ENCODE results near the gene CTNNBL1.

CTNNBL1 gene

DNA sequence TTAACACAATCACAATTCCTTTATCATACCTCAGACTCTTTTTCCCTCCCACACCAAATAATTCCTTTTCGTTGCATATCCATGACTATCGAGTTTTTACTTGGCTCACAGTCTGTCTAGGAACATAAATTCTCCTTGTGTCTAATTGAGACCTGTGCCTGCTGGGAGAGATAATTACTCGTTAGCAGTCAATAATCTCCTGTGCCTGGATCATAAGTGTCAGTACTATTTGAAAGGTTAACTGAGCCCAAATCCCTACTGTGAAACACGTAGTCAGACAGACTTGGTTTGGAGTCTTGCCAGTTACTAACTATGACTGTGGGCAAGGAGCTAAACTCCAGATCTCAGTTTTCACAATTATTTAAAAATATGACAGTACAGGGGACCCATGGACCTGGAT, 5.7 kb upstream of the CTNNBL1 start:
- no peak for DNase-seq (ENCODE audit: low spot score)
- in situ Hi-C loops (cut with MboI; ENCODE audit: low sequenced_read_pairs, unreplicated experiment) = no loop called here
- TF ChIP-seq, protein P1, sequence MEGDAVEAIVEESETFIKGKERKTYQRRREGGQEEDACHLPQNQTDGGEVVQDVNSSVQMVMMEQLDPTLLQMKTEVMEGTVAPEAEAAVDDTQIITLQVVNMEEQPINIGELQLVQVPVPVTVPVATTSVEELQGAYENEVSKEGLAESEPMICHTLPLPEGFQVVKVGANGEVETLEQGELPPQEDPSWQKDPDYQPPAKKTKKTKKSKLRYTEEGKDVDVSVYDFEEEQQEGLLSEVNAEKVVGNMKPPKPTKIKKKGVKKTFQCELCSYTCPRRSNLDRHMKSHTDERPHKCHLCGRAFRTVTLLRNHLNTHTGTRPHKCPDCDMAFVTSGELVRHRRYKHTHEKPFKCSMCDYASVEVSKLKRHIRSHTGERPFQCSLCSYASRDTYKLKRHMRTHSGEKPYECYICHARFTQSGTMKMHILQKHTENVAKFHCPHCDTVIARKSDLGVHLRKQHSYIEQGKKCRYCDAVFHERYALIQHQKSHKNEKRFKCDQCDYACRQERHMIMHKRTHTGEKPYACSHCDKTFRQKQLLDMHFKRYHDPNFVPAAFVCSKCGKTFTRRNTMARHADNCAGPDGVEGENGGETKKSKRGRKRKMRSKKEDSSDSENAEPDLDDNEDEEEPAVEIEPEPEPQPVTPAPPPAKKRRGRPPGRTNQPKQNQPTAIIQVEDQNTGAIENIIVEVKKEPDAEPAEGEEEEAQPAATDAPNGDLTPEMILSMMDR (IDR thresholded peaks at IDR 0.05; ENCODE audit: borderline replicate concordance, control extremely low read depth, extremely low read depth, insufficient read depth, missing control alignments) = no peak

- in situ Hi-C loops (cut with MboI; ENCODE audit: low sequenced_read_pairs, unreplicated experiment) = no loop called here
- DNase-seq (ENCODE audit: low spot score) = no peak
- TF ChIP-seq, protein P1 (IDR thresholded peaks at IDR 0.05; ENCODE audit: borderline replicate concordance, control extremely low read depth, extremely low read depth, insufficient read depth, missing control alignments) = no peak
These were observed 3.0 kb upstream of the CTNNBL1 start for GRCh38 chr20:37690626-37691369.

DNA sequence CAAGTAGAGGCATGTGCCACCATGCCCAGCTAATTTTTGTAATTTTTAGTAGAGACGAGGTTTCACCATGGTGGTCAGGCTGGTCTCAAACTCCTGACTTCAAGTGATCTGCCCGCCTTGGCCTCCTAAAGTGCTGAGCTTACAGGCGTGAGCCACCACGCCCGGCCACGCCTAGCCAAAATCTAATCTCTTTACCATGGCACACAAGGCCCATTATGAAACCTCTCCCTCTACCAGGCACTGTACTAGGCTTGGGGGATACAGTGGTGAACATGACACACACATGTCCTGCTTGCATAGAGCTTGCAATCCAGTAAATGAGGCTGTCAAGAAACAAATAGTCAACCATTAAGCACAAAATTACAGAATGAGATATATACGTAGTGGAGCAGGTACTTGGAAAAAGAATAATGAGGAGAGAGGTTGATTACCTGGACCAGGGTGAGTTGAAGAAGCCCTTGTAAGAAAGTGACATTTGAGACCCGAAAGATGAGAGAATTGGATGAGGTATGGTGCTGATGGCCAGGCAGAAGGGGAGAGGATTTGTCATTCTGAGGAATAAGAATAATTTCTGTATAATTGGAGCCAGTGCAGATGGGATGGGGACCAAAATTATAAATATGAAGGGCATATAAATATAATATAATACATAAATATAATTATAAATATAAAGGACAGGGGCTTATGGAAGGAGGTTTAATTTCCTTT, 1.2 kb upstream of the CTNNBL1 start:
- no peak for DNase-seq (ENCODE audit: low spot score)
- in situ Hi-C loops (cut with MboI; ENCODE audit: low sequenced_read_pairs, unreplicated experiment) = no loop called here
- TF ChIP-seq, protein P1 (IDR thresholded peaks at IDR 0.05; ENCODE audit: borderline replicate concordance, control extremely low read depth, extremely low read depth, insufficient read depth, missing control alignments) = no peak

DNA sequence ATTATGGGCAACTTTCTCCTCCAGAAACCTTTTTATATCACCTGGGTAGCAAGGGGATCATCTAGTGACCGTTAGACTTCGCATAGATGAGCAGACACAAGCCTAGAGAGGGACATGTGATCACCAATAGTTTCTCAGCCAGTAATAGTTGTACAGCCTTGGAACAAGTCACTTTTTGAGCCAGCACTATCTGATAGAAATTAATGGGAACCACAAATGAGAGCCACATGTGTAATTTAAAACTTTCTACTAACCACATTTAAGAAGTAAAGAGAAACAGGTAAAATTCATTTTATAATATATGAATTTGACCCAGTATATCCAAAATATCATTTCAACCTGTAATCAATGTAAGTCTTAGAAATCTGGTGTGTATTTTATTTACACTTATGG, 592 bp upstream of the CTNNBL1 start:
- in situ Hi-C loops (cut with MboI; ENCODE audit: low sequenced_read_pairs, unreplicated experiment) = no loop called here
- TF ChIP-seq, protein P1 (IDR thresholded peaks at IDR 0.05; ENCODE audit: borderline replicate concordance, control extremely low read depth, extremely low read depth, insufficient read depth, missing control alignments) = no peak
- DNase-seq (ENCODE audit: low spot score) = no peak

DNA sequence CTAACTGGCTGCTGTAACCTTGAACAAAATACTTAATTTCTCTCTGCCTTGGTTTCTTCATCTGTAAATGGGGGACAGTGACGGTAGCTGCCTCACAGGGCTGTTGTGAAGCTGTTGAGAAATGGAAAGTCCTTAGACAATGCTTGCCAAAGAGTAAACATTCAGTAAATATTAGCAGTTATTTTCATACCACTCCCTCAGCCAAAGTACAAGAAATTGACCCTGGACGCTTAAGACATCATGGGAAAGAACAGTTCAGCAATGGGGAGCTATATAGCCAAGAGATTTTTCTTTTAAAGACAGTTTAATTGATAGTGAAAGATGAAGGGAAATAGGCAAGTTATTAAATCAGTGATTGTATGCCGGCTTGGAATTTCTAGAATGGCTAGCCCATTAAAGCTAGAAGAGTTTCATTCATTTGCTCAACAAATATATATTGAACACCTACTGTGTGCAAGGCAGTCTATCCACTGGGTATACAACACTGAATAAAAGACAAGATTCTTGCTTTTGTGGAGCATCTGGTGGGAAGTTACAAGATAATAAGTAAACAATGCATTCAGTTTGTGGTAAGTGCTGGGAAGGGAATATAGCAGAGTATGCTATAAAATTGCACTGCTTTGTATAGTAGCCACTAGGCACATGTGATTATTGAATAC, 2.0 kb downstream of the CTNNBL1 start:
- no peak for DNase-seq (ENCODE audit: low spot score)
- TF ChIP-seq, protein P1 (IDR thresholded peaks at IDR 0.05; ENCODE audit: borderline replicate concordance, control extremely low read depth, extremely low read depth, insufficient read depth, missing control alignments) = no peak
- in situ Hi-C loops (cut with MboI; ENCODE audit: low sequenced_read_pairs, unreplicated experiment) = no loop called here

DNA sequence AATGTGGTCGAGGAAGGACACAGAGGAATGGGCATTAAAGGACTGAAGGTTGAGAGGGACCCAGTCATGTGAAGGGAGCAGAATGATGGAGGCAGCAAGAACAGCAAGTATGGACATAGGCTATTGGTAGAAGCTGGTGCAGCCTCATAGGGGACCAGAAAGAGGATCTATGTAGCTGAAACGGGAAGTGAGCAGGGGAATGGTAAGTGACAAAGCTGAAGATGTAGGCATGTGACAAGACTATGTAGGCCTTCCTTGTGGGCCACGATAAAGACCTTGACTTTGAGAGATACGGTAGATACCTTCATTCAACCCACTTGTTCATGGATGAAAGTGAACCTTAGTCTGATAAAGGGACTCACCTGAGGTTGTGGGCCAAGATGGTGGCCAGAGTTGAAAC, 3.5 kb downstream of the CTNNBL1 start:
- peak; percentile 61 for DNase-seq (ENCODE audit: low spot score)
- in situ Hi-C loops (cut with MboI; ENCODE audit: low sequenced_read_pairs, unreplicated experiment) = no loop called here
- TF ChIP-seq, protein P1 (IDR thresholded peaks at IDR 0.05; ENCODE audit: borderline replicate concordance, control extremely low read depth, extremely low read depth, insufficient read depth, missing control alignments) = no peak

All from GM13976 (cell line).